ENCODE data around the gene GPC1. TPM values are rescaled to one million over a fixed set of nuclear protein-coding genes. Genes with fewer than 3 reads are reported as not detected.

Gene GPC1
- polyA plus RNA-seq, 1 experiment: 126 TPM

DNA sequence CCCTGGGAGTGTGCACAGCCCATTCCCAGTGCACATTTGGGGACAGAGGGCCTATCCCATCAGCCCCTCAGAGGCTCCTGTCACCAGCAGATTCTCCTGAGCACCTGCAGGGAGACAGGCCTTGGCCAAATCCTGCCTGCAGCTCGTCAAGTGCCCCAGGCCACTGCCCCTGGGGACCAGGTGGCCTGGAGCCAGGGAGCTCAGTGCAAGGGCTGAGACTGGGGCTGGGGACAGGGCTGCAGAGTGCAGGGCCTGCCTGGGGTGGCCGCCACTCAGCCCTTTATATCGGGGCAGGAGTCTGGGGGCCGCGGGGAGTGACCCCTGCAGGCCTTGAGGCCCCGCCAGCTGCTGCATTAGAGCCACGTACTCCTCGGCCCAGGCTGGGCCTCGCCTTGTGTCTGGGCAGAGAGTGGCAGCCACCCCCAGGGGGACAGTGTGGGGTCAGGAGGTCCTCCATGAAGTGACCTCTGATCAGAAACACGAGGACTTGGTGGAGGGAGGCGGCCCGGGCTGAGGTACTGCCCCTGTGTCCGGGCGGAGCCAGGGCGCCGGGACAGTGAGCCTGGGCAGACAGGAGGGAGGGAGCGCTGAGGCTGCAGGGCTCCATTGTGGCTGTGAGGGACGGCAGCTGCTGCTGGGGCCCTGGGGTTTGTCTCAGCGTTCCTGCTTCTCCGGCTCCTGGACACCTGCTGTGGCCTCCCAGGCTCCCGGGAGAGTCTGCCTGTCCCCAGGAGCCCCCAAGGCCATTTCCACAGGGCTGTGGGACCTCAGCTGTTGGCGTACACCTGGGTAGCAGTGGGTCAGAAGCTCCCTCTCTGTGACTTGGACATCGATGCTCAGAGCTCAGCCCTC, 24.2 kb downstream of the GPC1 start:
- Histone ChIP-seq H3K36me3 (ENCODE audit: control insufficient read depth, insufficient read depth, low read length) (peaks cover 29% of the 10 kb centered on the region), H3K27me3 (ENCODE audit: control insufficient read depth, insufficient read depth, low read length) (no peaks in the 10 kb centered on the region), H3K4me3 (ENCODE audit: low read depth, low read length) (no peak overlapping the region)
- CTCF ChIA-PET: no interaction called here
- no peak for DNase-seq (ENCODE audit: low read depth)
- TF ChIP-seq, protein P1, sequence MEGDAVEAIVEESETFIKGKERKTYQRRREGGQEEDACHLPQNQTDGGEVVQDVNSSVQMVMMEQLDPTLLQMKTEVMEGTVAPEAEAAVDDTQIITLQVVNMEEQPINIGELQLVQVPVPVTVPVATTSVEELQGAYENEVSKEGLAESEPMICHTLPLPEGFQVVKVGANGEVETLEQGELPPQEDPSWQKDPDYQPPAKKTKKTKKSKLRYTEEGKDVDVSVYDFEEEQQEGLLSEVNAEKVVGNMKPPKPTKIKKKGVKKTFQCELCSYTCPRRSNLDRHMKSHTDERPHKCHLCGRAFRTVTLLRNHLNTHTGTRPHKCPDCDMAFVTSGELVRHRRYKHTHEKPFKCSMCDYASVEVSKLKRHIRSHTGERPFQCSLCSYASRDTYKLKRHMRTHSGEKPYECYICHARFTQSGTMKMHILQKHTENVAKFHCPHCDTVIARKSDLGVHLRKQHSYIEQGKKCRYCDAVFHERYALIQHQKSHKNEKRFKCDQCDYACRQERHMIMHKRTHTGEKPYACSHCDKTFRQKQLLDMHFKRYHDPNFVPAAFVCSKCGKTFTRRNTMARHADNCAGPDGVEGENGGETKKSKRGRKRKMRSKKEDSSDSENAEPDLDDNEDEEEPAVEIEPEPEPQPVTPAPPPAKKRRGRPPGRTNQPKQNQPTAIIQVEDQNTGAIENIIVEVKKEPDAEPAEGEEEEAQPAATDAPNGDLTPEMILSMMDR (IDR thresholded peaks at IDR 0.05; ENCODE audit: insufficient read depth, low read depth, low read length): no peak
- POLR2A ChIA-PET: no interaction called here

DNA sequence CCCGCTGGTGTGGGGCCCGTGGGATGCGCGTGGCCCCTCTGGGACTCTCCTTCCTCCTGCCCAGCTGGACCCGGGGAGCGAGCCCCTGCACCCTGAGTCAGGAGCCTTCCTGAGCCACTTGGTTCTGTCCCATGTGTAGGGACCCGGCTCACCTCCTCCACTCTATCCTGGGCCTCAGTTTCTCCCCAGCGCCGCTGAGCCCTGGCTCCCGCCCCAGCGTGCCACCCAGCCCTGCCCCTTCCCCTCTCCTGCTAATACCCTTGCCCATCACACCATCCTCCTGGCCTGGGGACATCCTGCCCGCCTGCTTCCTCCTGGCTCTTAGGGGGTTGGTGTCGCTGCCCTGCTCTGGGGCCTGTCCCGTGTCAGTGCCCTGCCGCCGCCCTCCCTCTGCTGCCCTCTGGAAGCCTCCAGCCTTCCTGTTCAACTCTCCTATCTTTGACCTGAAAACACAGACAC, 24.8 kb downstream of the GPC1 start:
- ChIA-PET CTCF (interaction anchor here (1.2 kb wide), 1 partner anchor 228 kb away, joined by 5 read pairs; no protein-coding TSS in a partner anchor), POLR2A (no interaction called here)
- TF ChIP-seq, protein P1 (IDR thresholded peaks at IDR 0.05; ENCODE audit: insufficient read depth, low read depth, low read length): no peak
- Histone ChIP-seq H3K4me3 (ENCODE audit: low read depth, low read length) (no peak overlapping the region), H3K36me3 (ENCODE audit: control insufficient read depth, insufficient read depth, low read length) (peaks cover 35% of the 10 kb centered on the region), H3K27me3 (ENCODE audit: control insufficient read depth, insufficient read depth, low read length) (no peaks in the 10 kb centered on the region)
- no peak for DNase-seq (ENCODE audit: low read depth)

DNA sequence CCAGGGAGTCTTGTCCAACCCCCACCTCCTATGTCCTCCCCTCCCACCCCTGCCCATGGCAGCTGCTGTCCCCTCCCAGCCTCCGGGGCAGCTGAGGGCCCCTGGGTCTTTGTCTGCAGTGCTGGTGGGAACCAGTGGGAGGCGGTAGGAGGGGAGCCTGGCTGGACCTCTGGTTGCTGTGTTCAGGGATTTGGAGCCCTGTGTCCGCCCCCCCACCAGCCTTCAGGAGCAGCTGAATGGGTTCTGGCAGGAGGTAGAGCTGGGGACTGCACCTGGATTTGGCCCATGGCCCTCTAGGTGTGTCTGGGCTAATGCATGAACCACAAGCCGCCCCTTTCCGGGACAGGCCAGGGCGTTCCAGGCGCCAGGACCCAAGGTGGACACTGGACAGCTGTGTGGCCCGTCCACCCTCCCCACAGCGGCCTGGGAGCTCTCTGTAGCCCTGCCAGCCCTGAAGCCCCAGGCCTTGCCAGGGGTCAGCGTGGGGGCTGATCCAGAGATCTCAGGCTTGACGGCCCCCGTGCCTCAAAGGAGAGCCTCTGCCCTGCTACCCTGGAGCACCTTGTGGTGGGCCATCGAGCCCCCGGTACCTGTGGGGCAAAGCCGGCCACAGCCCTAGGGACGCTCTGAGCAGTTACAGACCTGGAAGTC, 25.4 kb downstream of the GPC1 start:
- POLR2A ChIA-PET: interaction anchor here (0.7 kb wide), 1 partner anchor 440 kb away, joined by 10 read pairs; no protein-coding TSS in a partner anchor

DNA sequence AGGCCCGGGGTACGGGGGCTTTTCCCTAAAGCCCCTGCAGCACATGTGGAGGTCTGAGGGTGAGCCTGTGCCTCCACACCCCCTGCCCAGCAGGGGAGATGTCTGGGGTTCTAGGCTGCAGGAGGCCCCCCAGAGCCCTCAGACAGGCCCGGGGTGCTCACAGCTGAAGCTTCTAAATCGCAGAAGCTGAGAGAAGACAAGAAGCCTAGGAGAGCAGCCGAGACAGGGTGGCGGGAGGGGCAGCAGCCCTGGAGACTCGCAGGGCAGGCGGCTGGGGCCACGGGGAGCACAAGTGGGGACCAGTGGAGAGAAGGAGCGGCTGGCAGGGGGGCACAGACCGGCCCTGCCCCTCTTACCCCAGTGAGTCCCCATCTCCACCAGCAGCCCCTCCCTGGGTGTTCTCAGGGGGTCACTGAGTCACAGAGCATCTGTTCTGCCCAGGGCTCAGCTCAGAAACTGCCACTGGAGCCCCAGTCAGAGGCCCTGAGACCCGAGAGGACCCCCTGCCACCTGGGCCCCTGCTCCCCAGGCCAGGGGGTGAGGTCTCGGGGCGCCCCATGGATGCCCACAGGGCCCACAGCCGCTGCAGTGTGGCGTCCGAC, 26.1 kb downstream of the GPC1 start:
- H3K36me3 ChIP-seq (ENCODE audit: control insufficient read depth, insufficient read depth, low read length): peaks cover 38% of the 10 kb centered on the region
- no peaks in the 10 kb centered on the region for H3K27me3 ChIP-seq (ENCODE audit: control insufficient read depth, insufficient read depth, low read length)
- no peak overlapping the region for H3K4me3 ChIP-seq (ENCODE audit: low read depth, low read length)
- CTCF ChIA-PET: interaction anchor here (1.2 kb wide), 1 partner anchor 229 kb away, joined by 5 read pairs; no protein-coding TSS in a partner anchor
- DNase-seq (ENCODE audit: low read depth): no peak
- POLR2A ChIA-PET: no interaction called here
- TF ChIP-seq, protein P1 (IDR thresholded peaks at IDR 0.05; ENCODE audit: insufficient read depth, low read depth, low read length): no peak

More for the DNA sequence above, 25.4 kb downstream of the GPC1 start:
- CTCF ChIA-PET: interaction anchor here (1.2 kb wide), 1 partner anchor 228 kb away, joined by 5 read pairs; no protein-coding TSS in a partner anchor
- Histone ChIP-seq H3K27me3 (ENCODE audit: control insufficient read depth, insufficient read depth, low read length) (no peaks in the 10 kb centered on the region), H3K36me3 (ENCODE audit: control insufficient read depth, insufficient read depth, low read length) (peaks cover 36% of the 10 kb centered on the region), H3K4me3 (ENCODE audit: low read depth, low read length) (no peak overlapping the region)
- no peak for DNase-seq (ENCODE audit: low read depth)
- TF ChIP-seq, protein P1 (IDR thresholded peaks at IDR 0.05; ENCODE audit: insufficient read depth, low read depth, low read length): no peak; the same call in 1 of the 2 replicates

Measured in BJ (cell line).